Neuronal stem cell (in vitro differentiated cells): ENCODE data around the gene CYTH1.

Experiments used
- DNase-seq: peaks from one replicate; pipeline ENCODE4 v3.0.0-alpha.2; 2013; ENCODE audit warnings: low spot score
- H2AFZ ChIP-seq: one replicate; pipeline ENCODE4 v1.6.1; 2013; ENCODE audit warnings: mild to moderate bottlenecking, low read length, inconsistent platforms
- H2AK5ac ChIP-seq: 2 replicates; pipeline ENCODE4 v1.6.1; 2013; ENCODE audit warnings: low read depth, mild to moderate bottlenecking, inconsistent platforms, low read length, moderate library complexity, mixed read lengths
- H2BK120ac ChIP-seq: 2 replicates; pipeline ENCODE4 v1.6.1; 2013; ENCODE audit warnings: low read depth, mild to moderate bottlenecking, inconsistent platforms, low read length, moderate library complexity, mixed read lengths
- H2BK12ac ChIP-seq: one replicate; pipeline ENCODE4 v1.6.1; 2013; ENCODE audit warnings: low read length, inconsistent platforms
- H2BK15ac ChIP-seq: 2 replicates; pipeline ENCODE4 v1.6.1; 2013; ENCODE audit warnings: mild to moderate bottlenecking, low read length, inconsistent platforms, mixed read lengths
- H2BK5ac ChIP-seq: one replicate; pipeline ENCODE4 v1.6.1; 2013; ENCODE audit warnings: inconsistent platforms, mild to moderate bottlenecking, low read length, moderate library complexity
- H3K14ac ChIP-seq: one replicate; pipeline ENCODE4 v1.6.1; 2013; ENCODE audit warnings: low read length, inconsistent platforms
- H3K18ac ChIP-seq: 2 replicates; pipeline ENCODE4 v1.6.1; 2013; ENCODE audit warnings: low read length, inconsistent platforms
- H3K23ac ChIP-seq: 2 replicates; pipeline ENCODE4 v1.6.1; 2013; ENCODE audit warnings: low read depth, mild to moderate bottlenecking, mixed read lengths, low read length, inconsistent platforms; ENCODE audit not compliant: poor library complexity
- H3K27ac ChIP-seq: replicated peaks from 3 replicates; pipeline ENCODE4 v1.5.1; 2013; ENCODE audit warnings: low read length, inconsistent platforms
- H3K27me3 ChIP-seq, 3 experiments: 2 replicates each; pipeline ENCODE4 v1.6.1; 2013; ENCODE audit warnings: low read length in 3 of 3, mild to moderate bottlenecking in 2 of 3, inconsistent platforms in 1 of 3, low read depth in 1 of 3, mixed read lengths in 1 of 3, moderate library complexity in 1 of 3; ENCODE audit not compliant: control insufficient read depth in 3 of 3, insufficient read depth in 3 of 3
- H3K36me3 ChIP-seq, 2 donors: replicated peaks in 1 of 2; 2 replicates each; pipeline ENCODE4 v1.6.1; 2013; ENCODE audit warnings: low read length in 2 of 2; ENCODE audit not compliant: control insufficient read depth in 2 of 2, insufficient read depth in 2 of 2
- H3K4ac ChIP-seq: 2 replicates; pipeline ENCODE4 v1.6.1; 2013; ENCODE audit warnings: inconsistent platforms, mild to moderate bottlenecking, low read length, moderate library complexity
- H3K4me1 ChIP-seq, 2 donors: 1 replicate in 1 of 2; 2 replicates in 1 of 2; pipeline ENCODE4 v1.6.1; 2013; ENCODE audit warnings: low read length in 2 of 2, low read depth in 1 of 2; ENCODE audit not compliant: control insufficient read depth in 2 of 2, insufficient read depth in 1 of 2
- H3K4me2 ChIP-seq: one replicate; pipeline ENCODE4 v1.6.1; 2013; ENCODE audit warnings: mild to moderate bottlenecking, low read length, inconsistent platforms; ENCODE audit not compliant: insufficient read depth, poor library complexity, severe bottlenecking
- H3K4me3 ChIP-seq, 2 donors: 2 replicates each; pipeline ENCODE4 v1.5.1; 2013; ENCODE audit warnings: low read length in 2 of 2, mild to moderate bottlenecking in 2 of 2, inconsistent platforms in 1 of 2, moderate library complexity in 1 of 2
- H3K79me1 ChIP-seq: one replicate; pipeline ENCODE4 v1.6.1; 2013; ENCODE audit warnings: low read depth, mild to moderate bottlenecking, inconsistent platforms, low read length, moderate library complexity
- H3K9ac ChIP-seq: one replicate; pipeline ENCODE4 v1.6.1; 2013; ENCODE audit warnings: mild to moderate bottlenecking, low read depth, low read length, inconsistent platforms; ENCODE audit not compliant: poor library complexity
- H3K9me3 ChIP-seq, 2 donors: replicated peaks in 1 of 2; 2 replicates each; pipeline versions ENCODE3 to v1.6.1; 2013; ENCODE audit warnings: low read length in 2 of 2, mild to moderate bottlenecking in 2 of 2, inconsistent platforms in 1 of 2, low read depth in 1 of 2, mixed read lengths in 1 of 2, moderate library complexity in 1 of 2; ENCODE audit not compliant: control insufficient read depth in 2 of 2, insufficient read depth in 1 of 2
- H4K8ac ChIP-seq: one replicate; pipeline ENCODE4 v1.6.1; 2013; ENCODE audit warnings: low read depth, mild to moderate bottlenecking, inconsistent platforms, low read length, moderate library complexity
- H4K91ac ChIP-seq: one replicate; pipeline ENCODE4 v1.6.1; 2013; ENCODE audit warnings: low read length, low read depth, mild to moderate bottlenecking, inconsistent platforms; ENCODE audit not compliant: poor library complexity
- WGBS, 2 donors: extraction: QIAGEN DNeasy Blood & Tissue Kit; methylation state at CpG; one replicate each; pipeline ENCODE4 v1.1.7; 2013; ENCODE audit warnings: missing lambda C conversion rate in 2 of 2, mixed read lengths in 1 of 2; ENCODE audit not compliant: insufficient read length in 2 of 2, insufficient replicate concordance in 1 of 2; ENCODE audit errors: extremely low coverage in 2 of 2; 5-methylcytosine and 5-hydroxymethylcytosine counted together

The CYTH1 gene

DNA sequence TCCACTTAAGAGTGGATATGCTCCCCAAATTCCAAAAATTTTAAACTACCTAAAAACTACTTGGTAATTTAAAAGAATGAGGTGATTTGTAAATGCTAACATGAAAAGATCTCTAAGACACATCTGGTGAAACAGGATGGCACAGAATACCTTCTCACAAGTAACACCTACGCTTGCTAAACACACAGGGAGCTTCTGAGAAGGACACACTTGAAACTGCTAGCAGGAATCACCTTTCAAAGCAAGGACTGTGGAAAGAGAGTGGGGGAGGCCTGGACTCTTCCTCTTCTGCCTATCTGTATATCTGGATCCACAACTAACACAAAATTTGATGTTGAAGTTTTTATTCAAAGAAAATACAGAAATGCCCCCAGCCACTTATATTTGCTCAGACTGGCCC, 52.4 kb downstream of the CYTH1 start:
- no peaks in the 10 kb centered on the region for H3K27me3 ChIP-seq
- no peak for DNase-seq
- H3K79me1 ChIP-seq: no peaks in the 10 kb centered on the region
- H4K8ac ChIP-seq: no peak overlapping the region
- no peak overlapping the region for H3K14ac ChIP-seq
- H3K18ac ChIP-seq: no peak overlapping the region
- WGBS, 2 donors: no CpG with 5 or more reads among the region's 1 CpG
- H3K23ac ChIP-seq: no peak overlapping the region
- H2AK5ac ChIP-seq: no peak overlapping the region
- no peak overlapping the region for H3K4me3 ChIP-seq
- no peaks in the 10 kb centered on the region for H3K9me3 ChIP-seq
- peaks cover 9 to 13% of the 10 kb centered on the region in 2 donors for H3K4me1 ChIP-seq
- H3K36me3 ChIP-seq: no peaks in the 10 kb centered on the region
- no peak overlapping the region for H2BK120ac ChIP-seq
- no peak overlapping the region for H4K91ac ChIP-seq
- no peak overlapping the region for H3K4me2 ChIP-seq
- H2BK15ac ChIP-seq: no peak overlapping the region
- H2BK5ac ChIP-seq: no peak overlapping the region
- no peak overlapping the region for H2AFZ ChIP-seq
- H3K4ac ChIP-seq: no peak overlapping the region
- no peak overlapping the region for H2BK12ac ChIP-seq
- H3K9ac ChIP-seq: no peak overlapping the region
- no peak overlapping the region for H3K27ac ChIP-seq

DNA sequence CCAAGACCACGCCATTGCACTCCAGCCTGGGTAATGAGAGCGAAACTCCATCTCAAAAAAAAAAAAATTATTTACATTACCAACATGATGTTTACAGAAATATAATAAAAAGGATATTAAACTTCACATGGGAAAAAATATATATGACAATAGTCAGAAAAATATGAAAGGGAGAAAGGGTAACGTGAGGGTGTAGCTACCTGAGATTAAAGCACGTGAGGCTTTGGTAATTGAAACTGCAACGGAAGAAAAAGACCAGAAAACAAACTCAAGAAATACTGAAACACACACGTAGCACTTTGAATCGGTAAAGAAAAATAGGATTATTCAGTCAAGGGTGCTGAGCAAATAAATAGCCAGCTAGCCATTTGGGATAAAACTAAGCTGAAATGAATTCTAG, 53.6 kb downstream of the CYTH1 start:
- no CpG with 5 or more reads among the region's 7 CpGs for WGBS, 2 donors
- H3K9ac ChIP-seq: no peak overlapping the region

DNA sequence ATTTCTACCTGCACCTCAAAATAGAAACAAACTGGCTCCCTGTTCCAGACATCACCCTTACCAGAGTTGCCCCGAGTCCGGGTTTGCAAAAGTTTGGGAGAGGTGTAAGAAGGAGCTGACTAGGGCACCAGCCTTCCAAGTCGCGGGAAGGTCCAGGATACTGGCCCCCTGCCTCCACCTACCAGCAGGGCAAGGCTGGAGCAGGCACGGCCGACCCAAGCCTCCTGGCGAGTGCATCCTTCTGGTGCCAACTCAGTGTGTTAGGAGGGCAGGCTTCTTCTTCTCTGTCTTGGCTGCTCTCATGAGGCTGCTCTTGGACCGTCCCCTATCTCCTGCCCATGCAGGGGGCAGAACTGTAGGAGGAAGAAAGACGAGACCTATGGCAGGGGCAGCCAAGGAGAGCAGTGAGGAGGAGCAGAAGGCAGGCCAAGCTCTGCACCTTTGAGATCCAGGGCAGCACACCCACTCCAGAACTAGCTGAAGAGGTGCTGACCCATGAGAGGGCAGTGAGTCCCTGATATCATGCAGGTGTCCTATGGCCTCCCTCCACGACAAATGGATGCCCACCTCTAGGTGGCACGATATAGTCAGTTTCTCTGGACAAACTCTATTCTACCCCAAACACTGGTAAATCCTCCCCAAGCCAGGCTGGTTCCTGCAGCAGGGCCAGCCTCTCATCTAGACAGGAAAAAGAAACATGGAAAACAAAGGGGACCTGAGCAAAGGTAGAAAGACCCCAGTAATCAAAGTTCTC, 54.4 kb downstream of the CYTH1 start:
- no peak overlapping the region for H2AFZ ChIP-seq
- H3K79me1 ChIP-seq: no peaks in the 10 kb centered on the region
- H2BK15ac ChIP-seq: no peak overlapping the region
- H3K27ac ChIP-seq: no peak overlapping the region
- H3K4me2 ChIP-seq: no peak overlapping the region
- no peak overlapping the region for H4K8ac ChIP-seq
- H3K9me3 ChIP-seq: no peaks in the 10 kb centered on the region
- H2AK5ac ChIP-seq: no peak overlapping the region
- no peak overlapping the region for H2BK12ac ChIP-seq
- no peak overlapping the region for H3K18ac ChIP-seq
- no peak overlapping the region for H3K23ac ChIP-seq
- no peaks in the 10 kb centered on the region for H3K36me3 ChIP-seq
- no peak overlapping the region for H3K14ac ChIP-seq
- no peak overlapping the region for H3K4ac ChIP-seq
- H2BK5ac ChIP-seq: no peak overlapping the region
- H4K91ac ChIP-seq: no peak overlapping the region
- H3K4me3 ChIP-seq: no peak overlapping the region
- H3K4me1 ChIP-seq: peaks cover 27% of the 10 kb centered on the region in 2 donors
- H3K9ac ChIP-seq: no peak overlapping the region
- DNase-seq: no peak
- H3K27me3 ChIP-seq: no peaks in the 10 kb centered on the region
- no CpG with 5 or more reads among the region's 11 CpGs for WGBS, 2 donors
- no peak overlapping the region for H2BK120ac ChIP-seq

More for the DNA sequence above, 53.6 kb downstream of the CYTH1 start:
- H2BK15ac ChIP-seq: no peak overlapping the region
- H3K4me1 ChIP-seq: peaks cover 20 to 23% of the 10 kb centered on the region in 2 donors
- H2BK120ac ChIP-seq: no peak overlapping the region
- no peak overlapping the region for H3K27ac ChIP-seq
- no peak overlapping the region for H3K14ac ChIP-seq
- no peak overlapping the region for H4K91ac ChIP-seq
- H3K18ac ChIP-seq: no peak overlapping the region
- no peaks in the 10 kb centered on the region for H3K79me1 ChIP-seq
- H3K9me3 ChIP-seq: no peaks in the 10 kb centered on the region
- H2AFZ ChIP-seq: no peak overlapping the region
- H2BK5ac ChIP-seq: no peak overlapping the region
- no peak overlapping the region for H3K4me2 ChIP-seq
- H3K23ac ChIP-seq: no peak overlapping the region
- H3K4me3 ChIP-seq: no peak overlapping the region
- H3K27me3 ChIP-seq: no peaks in the 10 kb centered on the region
- no peak overlapping the region for H4K8ac ChIP-seq
- H3K4ac ChIP-seq: no peak overlapping the region
- H3K36me3 ChIP-seq: no peaks in the 10 kb centered on the region
- no peak overlapping the region for H2AK5ac ChIP-seq
- H2BK12ac ChIP-seq: no peak overlapping the region
- no peak for DNase-seq

DNA sequence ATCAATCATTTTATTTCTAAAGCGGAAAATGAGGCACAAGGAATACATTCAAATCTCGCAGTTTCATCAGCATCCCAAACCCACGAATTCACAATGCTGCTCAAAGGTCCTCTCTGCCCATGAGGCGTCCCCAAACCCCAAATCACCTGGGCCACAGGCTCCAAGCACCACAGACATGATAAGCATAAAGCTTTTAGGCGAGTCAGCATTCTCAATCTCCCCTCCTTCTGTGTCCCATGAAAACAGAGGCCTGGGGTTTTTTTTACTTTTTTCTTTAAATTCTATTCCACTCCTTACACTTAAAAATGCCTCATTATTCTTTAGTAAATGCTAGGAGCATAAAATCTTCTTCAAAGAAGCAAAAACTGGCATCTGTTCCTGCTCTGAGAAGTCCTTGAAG, 55.0 kb downstream of the CYTH1 start:
- no peak overlapping the region for H2AFZ ChIP-seq
- no peak for DNase-seq
- H3K27me3 ChIP-seq: no peaks in the 10 kb centered on the region
- no peak overlapping the region for H3K18ac ChIP-seq
- H3K9me3 ChIP-seq: no peaks in the 10 kb centered on the region
- peaks cover 30 to 32% of the 10 kb centered on the region in 2 donors for H3K4me1 ChIP-seq
- H3K4me3 ChIP-seq: no peak overlapping the region
- no peak overlapping the region for H2AK5ac ChIP-seq
- H3K4me2 ChIP-seq: no peak overlapping the region
- no peak overlapping the region for H3K14ac ChIP-seq
- no peak overlapping the region for H3K9ac ChIP-seq
- H3K23ac ChIP-seq: no peak overlapping the region
- no peak overlapping the region for H3K27ac ChIP-seq
- no peak overlapping the region for H4K91ac ChIP-seq
- H3K36me3 ChIP-seq: no peaks in the 10 kb centered on the region
- no peak overlapping the region for H2BK120ac ChIP-seq
- no peak overlapping the region for H2BK5ac ChIP-seq
- H2BK12ac ChIP-seq: no peak overlapping the region
- H4K8ac ChIP-seq: no peak overlapping the region
- WGBS, 2 donors: no CpG with 5 or more reads among the region's 5 CpGs
- no peaks in the 10 kb centered on the region for H3K79me1 ChIP-seq
- no peak overlapping the region for H2BK15ac ChIP-seq
- no peak overlapping the region for H3K4ac ChIP-seq
